Dedifferentiated amniotic fluid mesenchymal stem cell (primary cell): Measurements from ENCODE around the gene YIPF4.
"Not testable (repeated sequence)": the region's sequence is repeated elsewhere in the genome, so short reads cannot be mapped to it uniquely, and the experiment has no call there.

Experiments used
- DNase-seq: peaks from one replicate; pipeline ENCODE4 v3.0.0-alpha.2; 2016; ENCODE audit errors: extremely low spot score

YIPF4 gene

GRCh38 chr2:32277674-32278477 is at the start of gene YIPF4:
Gene YIPF4, plus strand, starts transcription at chr2:32277904. Its CDS starts 252 bp downstream, at chr2:32278156.
- DNase-seq, result peak; percentile 95

- no peak for DNase-seq
Observed at GRCh38 chr2:32228181-32228580, 49.5 kb upstream of the YIPF4 start.

DNA sequence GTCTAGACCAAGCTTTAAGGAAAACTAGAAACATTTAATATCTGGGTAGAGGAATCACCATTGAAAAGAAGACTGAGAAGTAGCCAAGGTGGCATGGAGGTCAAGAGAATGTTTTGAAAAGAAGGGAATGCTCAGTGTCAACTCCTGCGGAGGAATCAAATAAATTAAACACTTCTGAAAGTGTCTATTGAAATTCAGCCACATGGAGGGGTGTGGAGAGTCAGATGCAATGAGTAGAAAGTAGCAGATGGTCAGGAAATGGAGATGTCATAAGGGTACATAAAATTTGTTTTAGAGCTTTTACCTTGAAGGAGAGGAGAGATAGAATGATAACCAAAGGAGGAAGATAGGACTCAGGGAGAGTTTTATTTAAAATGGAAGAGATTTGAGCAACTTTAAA is 48.1 kb upstream of the YIPF4 start:
- DNase-seq, result no peak

DNA sequence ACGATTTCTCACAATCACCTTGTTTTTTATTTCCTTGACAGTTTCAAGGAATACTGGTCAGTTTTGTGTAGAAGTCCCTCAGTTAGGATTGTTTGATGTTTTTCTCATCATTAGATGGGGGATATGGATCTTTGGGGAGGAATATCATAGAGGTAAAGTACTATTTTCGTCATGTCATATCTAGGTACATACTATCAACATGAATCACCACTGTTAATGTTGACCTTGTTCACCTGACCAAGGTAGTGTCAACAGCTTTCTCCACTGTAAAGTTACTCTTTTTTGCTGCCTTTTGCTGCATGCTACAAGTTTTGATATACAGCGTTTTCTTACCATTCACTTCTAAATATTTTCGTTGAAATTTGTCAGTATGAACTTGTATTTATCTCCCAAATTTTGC is 45.7 kb upstream of the YIPF4 start:
- DNase-seq, result no peak

GRCh38 chr2:32235315-32235714 is 42.4 kb upstream of the YIPF4 start:
- no peak for DNase-seq

DNA sequence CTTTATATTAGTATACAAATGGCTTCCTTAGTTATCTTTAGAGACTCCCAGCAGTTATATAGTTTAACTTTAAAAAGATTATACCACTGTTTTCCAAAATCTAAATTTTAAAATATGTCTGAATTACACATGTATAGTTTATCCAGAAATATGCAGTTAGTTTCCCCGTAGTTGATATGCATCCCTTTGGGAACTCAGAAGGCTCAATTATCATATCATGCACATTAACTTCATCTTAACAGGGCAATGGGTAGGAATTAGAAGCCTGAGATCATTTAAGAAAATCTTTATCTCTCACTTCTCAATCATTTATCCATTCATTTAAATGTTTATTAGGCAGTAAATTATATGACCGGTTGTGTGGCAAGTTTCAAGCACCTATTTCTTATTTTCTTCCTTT is 40.2 kb upstream of the YIPF4 start:
- DNase-seq, result no peak

- DNase-seq, result no peak
Observed at GRCh38 chr2:32237996-32238395, 39.7 kb upstream of the YIPF4 start.

GRCh38 chr2:32242331-32242730 is 35.4 kb upstream of the YIPF4 start:
- no peak for DNase-seq

- no peak for DNase-seq
Observed at GRCh38 chr2:32246911-32247310, 30.8 kb upstream of the YIPF4 start.

DNA sequence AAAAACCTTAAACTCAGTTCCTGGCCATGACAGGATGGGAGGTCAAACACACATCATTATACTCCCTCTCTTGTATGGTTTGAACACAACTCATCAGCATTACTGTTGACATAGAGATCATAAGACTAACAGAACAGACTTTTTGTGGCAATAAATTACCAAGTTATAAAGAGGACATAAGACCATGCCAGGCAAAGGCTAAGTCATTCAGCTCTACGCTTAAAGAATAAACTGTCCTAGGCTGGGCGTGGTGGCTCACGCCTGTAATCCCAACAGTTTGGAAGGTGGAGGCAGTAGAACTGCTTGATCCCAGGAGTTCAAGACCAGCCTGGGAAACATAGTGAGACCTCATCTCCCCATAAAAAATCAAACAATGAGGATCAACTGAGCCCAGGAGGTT is 29.4 kb upstream of the YIPF4 start:
- no peak for DNase-seq

DNA sequence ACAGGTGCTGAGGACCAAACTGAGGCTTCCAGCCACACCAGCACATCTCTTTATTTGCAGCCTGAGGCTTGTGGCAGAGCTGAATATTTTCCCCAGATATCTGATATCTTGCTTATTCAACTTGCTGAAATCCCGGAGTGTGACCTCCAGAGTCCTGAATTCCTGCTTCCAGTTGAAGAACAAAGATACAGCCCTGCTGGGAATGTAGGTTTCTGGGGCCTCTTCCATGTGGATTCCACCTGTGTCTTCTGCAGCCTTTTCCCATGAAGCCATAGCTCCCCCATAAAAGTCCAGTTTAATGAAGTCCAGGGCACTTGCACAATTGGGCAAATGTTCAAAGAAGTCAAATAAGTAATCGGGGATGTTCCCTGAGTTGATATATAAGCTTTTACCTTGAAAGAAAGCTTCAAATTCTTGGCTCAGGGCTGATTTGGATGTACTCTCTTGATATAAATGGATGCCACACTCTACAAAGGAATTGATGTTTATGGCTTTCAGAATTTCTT is 27.9 kb upstream of the YIPF4 start:
- DNase-seq, result peak; percentile 24

GRCh38 chr2:32250290-32250689 is 27.4 kb upstream of the YIPF4 start:
- no peak for DNase-seq

DNA sequence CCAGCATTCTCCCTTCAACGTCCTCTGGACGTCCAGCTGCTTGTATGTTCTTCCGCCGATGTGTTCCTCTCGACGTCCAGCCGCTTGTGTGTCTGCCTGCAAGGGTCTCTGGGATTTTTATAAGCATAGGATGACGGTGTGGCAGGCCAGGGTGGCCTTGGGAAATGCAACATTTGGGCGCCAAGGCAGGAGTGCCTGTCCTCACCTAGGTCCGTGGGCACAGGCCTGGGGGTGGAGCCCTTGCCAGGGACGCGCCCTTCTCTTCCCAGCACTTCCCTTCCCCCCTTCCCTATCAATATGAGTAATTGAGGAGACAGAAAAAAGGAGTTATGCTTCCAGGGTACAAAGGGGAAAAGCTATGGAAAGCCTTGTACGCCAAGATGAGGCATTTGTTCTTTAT is 19.5 kb upstream of the YIPF4 start:
- no peak for DNase-seq

DNA sequence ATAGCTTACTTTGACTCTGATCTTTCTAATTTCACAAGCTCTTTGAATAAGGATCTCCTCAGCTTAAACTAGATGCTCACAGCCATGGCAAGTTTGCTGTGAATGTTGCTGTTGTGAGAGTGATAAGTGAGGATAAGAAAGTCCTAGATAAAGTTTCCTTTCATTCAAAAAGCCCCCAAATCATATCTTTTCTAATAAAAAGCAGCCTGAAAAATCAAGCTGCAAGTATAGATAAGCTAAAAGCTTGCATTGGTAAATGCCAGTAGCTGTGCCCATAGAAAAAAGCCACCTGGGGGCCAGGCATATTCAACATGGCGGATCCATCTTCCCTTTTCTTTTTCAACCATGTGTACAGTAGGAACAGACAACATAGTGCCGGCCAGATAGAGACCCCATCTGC is 17.3 kb upstream of the YIPF4 start:
- DNase-seq, result no peak

DNA sequence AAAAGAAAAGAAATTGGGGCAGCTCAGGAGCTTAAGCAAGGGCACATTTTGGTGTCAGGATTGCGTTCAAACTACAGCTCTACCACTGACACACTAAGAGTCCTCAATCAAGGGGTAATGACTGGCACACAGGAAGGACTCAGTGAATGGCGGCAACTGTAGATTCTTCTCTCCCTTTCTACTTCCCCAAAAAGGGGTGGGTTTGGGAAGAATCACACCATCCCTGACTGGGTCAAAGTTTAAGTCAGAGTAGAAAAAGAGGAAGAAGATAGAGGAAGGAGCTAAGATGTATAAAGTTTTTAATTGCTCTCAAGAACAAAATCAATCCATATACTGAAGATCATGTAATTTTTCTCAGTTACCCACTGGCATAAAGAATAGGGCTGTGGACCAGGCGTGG is 15.6 kb upstream of the YIPF4 start:
- no peak for DNase-seq

- DNase-seq, result no peak
Observed at GRCh38 chr2:32264422-32265105, 13.1 kb upstream of the YIPF4 start, which contains the start of gene NLRC4. Gene NLRC4, minus strand, starts transcription at chr2:32264886. Its CDS starts 8,111 bp downstream, at chr2:32256775.

DNA sequence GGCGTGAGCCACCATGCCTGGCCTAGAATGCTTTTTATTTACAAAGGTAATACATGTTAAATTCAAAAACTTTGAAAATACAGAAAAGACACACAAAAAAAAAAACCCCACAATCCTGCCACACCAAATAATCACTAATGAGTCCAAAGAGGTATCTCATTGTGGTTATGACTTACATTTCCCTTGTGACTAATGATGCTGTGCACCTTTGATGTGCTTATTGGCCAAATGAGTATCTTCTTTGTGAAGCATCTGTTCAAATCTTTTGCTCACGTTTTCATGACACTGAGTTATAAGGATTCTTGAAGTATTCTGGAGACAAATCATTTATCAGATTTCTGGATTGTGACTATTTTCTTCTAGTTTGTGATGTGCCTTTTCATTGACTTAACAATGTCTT is 6.6 kb upstream of the YIPF4 start:
- DNase-seq, result no peak

- no peak for DNase-seq
Observed at GRCh38 chr2:32272279-32272678, 5.4 kb upstream of the YIPF4 start.

DNA sequence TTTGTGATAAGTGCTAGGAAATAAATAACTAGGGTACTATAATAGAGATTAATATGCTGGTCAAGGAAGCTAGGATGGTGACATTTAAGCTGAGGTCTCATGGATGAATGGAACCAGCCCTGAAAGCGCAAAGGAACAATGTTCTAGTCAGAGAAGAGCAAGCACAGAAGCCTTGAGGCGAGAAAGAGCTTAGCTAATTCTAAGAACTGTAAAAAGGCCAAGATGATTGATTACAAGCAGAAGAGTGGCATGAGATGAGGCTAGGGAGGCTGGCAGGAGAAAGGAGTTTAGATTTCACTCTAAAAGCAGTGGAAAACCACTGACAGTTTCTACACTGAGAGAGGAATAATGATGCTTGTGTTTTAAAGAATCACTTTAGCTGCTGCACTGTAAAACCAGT is 3.4 kb upstream of the YIPF4 start:
- DNase-seq, result no peak

- not testable (repeated sequence) for DNase-seq
Observed at GRCh38 chr2:32275790-32276189, 1.9 kb upstream of the YIPF4 start.

GRCh38 chr2:32277363-32277673 is 386 bp upstream of the YIPF4 start:
- DNase-seq, result no peak

- DNase-seq, result no peak
Observed at GRCh38 chr2:32278478-32278853, 762 bp downstream of the YIPF4 start.

GRCh38 chr2:32284321-32284720 is 6.6 kb downstream of the YIPF4 start:
- no peak for DNase-seq
